Type B pancreatic cell (in vitro differentiated cells): ENCODE results near the gene HPCAL1. TPM values are rescaled to one million over a fixed set of nuclear protein-coding genes. Genes with fewer than 3 reads are reported as not detected.

Experiments used
- DNase-seq: peaks from one replicate; pipeline ENCODE4 v3.0.0; 2021; ENCODE audit warnings: mixed read lengths; ENCODE audit not compliant: unreplicated experiment; ENCODE audit errors: extremely low spot score
- H3K27ac Mint-ChIP-seq: 2 replicates; pipeline ENCODE4 v1.8.0; 2021; ENCODE audit warnings: mild to moderate bottlenecking, mixed read lengths
- H3K27me3 Mint-ChIP-seq: 2 replicates; pipeline ENCODE4 v1.8.0; 2021; ENCODE audit warnings: mixed read lengths
- H3K36me3 Mint-ChIP-seq: 2 replicates; pipeline ENCODE4 v1.8.0; 2021; ENCODE audit warnings: mixed read lengths
- H3K4me1 Mint-ChIP-seq: one replicate; pipeline ENCODE4 v1.8.0; 2021; ENCODE audit warnings: mixed read lengths; ENCODE audit not compliant: unreplicated experiment
- H3K4me3 Mint-ChIP-seq: 2 replicates; pipeline ENCODE4 v1.8.0; 2021; ENCODE audit warnings: mild to moderate bottlenecking, mixed read lengths
- H3K9me3 Mint-ChIP-seq: 2 replicates; pipeline ENCODE4 v1.8.0; 2021; ENCODE audit warnings: mixed read lengths
- total RNA-seq: library from RNA; stranded (reverse); gene quantifications from 2 replicates; pipeline ENCODE4 v1.2.1, GENCODE V29; 2021; ENCODE audit warnings: low replicate concordance
- TF ChIP-seq, protein P1 (sequence below): fragments of 200-600 bp; sonication (generic); conservative IDR thresholded peaks from 2 replicates; pipeline ENCODE4 v1.5.0; 2021; ENCODE audit warnings: antibody characterized with exemption, mild to moderate bottlenecking

HPCAL1 gene
- total RNA-seq, 1 donor from 2014 or later, result 17.8 TPM

DNA sequence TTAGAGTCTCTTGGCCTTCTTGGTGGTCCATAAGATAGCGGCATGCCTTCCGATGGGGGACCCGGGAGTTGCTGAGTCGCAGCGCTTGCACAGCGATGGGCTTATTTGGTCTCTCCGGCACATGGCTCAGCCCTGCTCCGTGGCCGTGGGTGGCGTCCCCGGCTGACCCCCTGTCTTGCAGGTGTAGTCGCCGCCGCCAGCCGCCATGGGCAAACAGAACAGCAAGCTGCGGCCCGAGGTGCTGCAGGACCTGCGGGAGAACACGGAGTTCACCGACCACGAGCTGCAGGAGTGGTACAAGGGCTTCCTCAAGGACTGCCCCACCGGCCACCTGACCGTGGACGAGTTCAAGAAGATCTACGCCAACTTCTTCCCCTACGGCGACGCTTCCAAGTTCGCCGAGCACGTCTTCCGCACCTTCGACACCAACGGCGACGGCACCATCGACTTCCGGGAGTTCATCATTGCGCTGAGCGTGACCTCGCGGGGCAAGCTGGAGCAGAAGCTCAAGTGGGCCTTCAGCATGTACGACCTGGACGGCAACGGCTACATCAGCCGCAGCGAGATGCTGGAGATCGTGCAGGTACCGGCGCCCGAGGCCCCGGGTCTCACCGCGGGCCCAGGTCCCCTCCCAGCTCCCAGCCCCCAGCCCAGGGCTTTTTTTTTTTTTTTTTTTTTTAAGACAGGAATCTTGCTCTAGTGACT, 117.0 kb downstream of the HPCAL1 start:
- DNase-seq, result no peak
- TF ChIP-seq, protein P1, sequence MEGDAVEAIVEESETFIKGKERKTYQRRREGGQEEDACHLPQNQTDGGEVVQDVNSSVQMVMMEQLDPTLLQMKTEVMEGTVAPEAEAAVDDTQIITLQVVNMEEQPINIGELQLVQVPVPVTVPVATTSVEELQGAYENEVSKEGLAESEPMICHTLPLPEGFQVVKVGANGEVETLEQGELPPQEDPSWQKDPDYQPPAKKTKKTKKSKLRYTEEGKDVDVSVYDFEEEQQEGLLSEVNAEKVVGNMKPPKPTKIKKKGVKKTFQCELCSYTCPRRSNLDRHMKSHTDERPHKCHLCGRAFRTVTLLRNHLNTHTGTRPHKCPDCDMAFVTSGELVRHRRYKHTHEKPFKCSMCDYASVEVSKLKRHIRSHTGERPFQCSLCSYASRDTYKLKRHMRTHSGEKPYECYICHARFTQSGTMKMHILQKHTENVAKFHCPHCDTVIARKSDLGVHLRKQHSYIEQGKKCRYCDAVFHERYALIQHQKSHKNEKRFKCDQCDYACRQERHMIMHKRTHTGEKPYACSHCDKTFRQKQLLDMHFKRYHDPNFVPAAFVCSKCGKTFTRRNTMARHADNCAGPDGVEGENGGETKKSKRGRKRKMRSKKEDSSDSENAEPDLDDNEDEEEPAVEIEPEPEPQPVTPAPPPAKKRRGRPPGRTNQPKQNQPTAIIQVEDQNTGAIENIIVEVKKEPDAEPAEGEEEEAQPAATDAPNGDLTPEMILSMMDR, result no peak
- H3K36me3 Mint-ChIP-seq, result no peaks in the 10 kb centered on the region
- H3K9me3 Mint-ChIP-seq, result no peaks in the 10 kb centered on the region
- no peaks in the 10 kb centered on the region for H3K27me3 Mint-ChIP-seq
- H3K4me3 Mint-ChIP-seq, result no peak overlapping the region
- no peaks in the 10 kb centered on the region for H3K4me1 Mint-ChIP-seq
- H3K27ac Mint-ChIP-seq, result no peak overlapping the region

DNA sequence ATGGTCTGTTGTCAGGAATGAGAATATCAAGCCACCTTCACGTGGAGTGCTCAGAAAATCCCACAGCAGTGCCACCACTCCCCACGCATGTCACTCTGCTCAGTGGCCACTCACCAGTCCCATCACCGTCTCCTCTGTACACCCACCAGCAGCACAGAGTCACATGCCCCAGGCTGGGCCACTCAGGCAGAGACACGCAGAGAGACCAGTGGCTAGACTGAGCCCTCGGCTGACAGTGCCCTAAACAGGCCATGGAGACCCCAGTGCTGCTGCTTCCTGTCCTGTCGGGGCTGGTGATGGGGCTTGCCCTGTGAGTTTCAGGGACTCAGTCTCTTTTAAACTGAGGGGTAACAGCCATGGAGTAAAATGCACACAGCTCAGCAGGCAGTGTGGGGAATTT, 119.5 kb downstream of the HPCAL1 start:
- Mint-ChIP-seq H3K4me1 (no peaks in the 10 kb centered on the region), H3K9me3 (no peaks in the 10 kb centered on the region), H3K36me3 (no peaks in the 10 kb centered on the region), H3K4me3 (no peak overlapping the region), H3K27ac (no peak overlapping the region), H3K27me3 (no peaks in the 10 kb centered on the region)
- TF ChIP-seq, protein P1, result no peak
- no peak for DNase-seq

DNA sequence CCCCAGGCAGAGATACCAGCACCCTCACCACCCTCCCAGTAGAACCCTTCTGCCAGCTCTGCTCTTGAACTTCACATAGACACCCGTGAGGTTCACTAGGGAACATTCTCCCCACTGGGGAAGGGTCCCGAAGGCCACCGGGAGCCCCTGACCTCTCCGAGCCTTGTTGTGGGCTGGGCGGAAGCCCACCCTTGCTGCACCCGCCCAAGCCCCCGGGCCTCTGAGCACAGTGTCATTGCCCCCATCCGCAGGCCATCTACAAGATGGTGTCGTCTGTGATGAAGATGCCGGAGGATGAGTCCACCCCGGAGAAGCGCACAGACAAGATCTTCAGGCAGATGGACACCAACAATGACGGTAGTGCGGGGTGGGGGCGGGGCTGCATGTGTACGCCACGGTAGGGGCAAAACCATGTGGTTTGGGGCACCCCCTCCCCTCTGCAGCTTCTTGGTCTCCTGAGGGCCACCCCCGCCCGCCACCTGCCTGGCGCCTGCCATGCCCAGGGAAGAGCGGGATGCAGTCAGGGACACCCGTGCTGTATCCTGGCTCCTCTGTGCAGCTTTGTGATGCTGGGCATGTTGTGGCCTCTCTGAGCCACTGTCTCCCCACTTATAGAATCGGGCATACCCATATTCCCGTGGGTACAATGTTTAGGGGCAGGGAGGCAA, 120.2 kb downstream of the HPCAL1 start:
- Mint-ChIP-seq H3K4me3 (no peak overlapping the region), H3K27ac (no peak overlapping the region), H3K9me3 (no peaks in the 10 kb centered on the region), H3K27me3 (no peaks in the 10 kb centered on the region), H3K4me1 (peaks cover 5% of the 10 kb centered on the region), H3K36me3 (peaks cover 4% of the 10 kb centered on the region)
- TF ChIP-seq, protein P1, result no peak
- DNase-seq, result no peak

DNA sequence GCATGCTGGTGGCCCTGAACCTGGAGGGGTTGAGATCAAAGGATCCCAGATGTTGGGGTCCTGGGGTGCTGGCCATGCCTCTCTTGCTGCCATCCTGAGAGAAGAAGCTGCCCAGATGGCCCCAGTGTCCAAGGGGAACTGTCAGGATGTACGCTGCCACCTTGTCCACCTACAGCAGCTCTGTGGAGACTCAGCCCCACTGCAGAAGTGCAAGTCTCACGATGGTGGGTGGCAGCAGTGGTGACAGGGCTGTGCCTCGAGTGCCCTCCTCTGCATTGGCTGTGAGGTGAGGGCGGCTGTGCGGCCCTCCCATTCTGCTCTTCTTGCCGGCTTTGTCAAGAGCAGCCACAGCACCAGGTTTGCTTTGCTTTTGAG, 120.7 kb downstream of the HPCAL1 start:
- Mint-ChIP-seq H3K36me3 (peaks cover 4% of the 10 kb centered on the region), H3K4me1 (peaks cover 5% of the 10 kb centered on the region), H3K4me3 (no peak overlapping the region), H3K9me3 (no peaks in the 10 kb centered on the region), H3K27ac (no peak overlapping the region), H3K27me3 (no peaks in the 10 kb centered on the region)
- TF ChIP-seq, protein P1, result no peak
- no peak for DNase-seq

DNA sequence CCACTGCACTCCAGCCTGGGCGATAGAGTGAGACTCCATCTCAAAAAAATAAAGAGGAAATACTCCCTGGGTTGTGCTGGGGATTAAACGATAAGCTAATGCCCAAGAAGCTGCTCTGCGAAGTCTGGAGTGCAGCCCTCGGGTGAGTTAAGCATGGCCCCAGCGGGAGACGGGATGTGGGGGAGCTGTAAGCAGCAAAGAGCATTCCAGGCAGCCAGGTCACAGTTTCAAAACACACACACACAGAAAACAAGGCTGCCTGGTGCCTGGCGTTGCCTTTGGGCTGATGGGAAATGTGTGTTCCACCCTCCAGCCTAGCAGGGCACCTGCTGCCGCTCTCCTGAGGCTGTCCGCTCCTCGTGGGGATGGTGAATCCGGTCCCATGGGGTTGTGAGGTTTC, 121.3 kb downstream of the HPCAL1 start:
- Mint-ChIP-seq H3K36me3 (peaks cover 4% of the 10 kb centered on the region), H3K27ac (no peak overlapping the region), H3K9me3 (no peaks in the 10 kb centered on the region), H3K4me3 (no peak overlapping the region), H3K4me1 (peaks cover 5% of the 10 kb centered on the region), H3K27me3 (no peaks in the 10 kb centered on the region)
- no peak for DNase-seq
- TF ChIP-seq, protein P1, result no peak
